ENCODE results near the gene MICALL2. TPM values are rescaled to one million over a fixed set of nuclear protein-coding genes. Genes with fewer than 3 reads are reported as not detected.
"Not testable (repeated sequence)": the region's sequence is repeated elsewhere in the genome, so short reads cannot be mapped to it uniquely, and the experiment has no call there.

Gene MICALL2
- total RNA-seq, 1 experiment from 2014 or later = not detected

- Histone ChIP-seq H4K20me1 (ENCODE audit: insufficient read depth, low read depth, low read length) (no peaks in the 10 kb centered on the region), H3K27ac (ENCODE audit: low read length) (no peak overlapping the region), H3K9me2 (replicated peaks; ENCODE audit: insufficient read depth, low read length) (no peaks in the 10 kb centered on the region), H3K9me3 (ENCODE audit: low read length) (no peaks in the 10 kb centered on the region), H3K9ac (ENCODE audit: low read length) (no peak overlapping the region), H2AFZ (ENCODE audit: low read length) (no peak overlapping the region), H3K4me2 (ENCODE audit: low read depth, low read length, poor library complexity, severe bottlenecking) (no peak overlapping the region), H3K4me3 (ENCODE audit: low read length) (no peak overlapping the region), H3K4me1 (ENCODE audit: low read length) (no peaks in the 10 kb centered on the region), H3K36me3 (ENCODE audit: insufficient read depth, low read length) (no peaks in the 10 kb centered on the region), H3K27me3 (ENCODE audit: low read length) (no peaks in the 10 kb centered on the region), H3K79me2 (ENCODE audit: low read length) (no peaks in the 10 kb centered on the region)
- no peak for DNase-seq
These were observed 12.6 kb downstream of the MICALL2 start for GRCh38 chr7:1446620-1447032.

GRCh38 chr7:1446026-1446425 is 13.2 kb downstream of the MICALL2 start:
- not testable (repeated sequence) for H3K9ac ChIP-seq (ENCODE audit: low read length); H3K27ac ChIP-seq (ENCODE audit: low read length); H2AFZ ChIP-seq (ENCODE audit: low read length)

GRCh38 chr7:1445341-1445740 is 13.9 kb downstream of the MICALL2 start:
- no peak overlapping the region for H3K27ac ChIP-seq (ENCODE audit: low read length)
- no peaks in the 10 kb centered on the region for H4K20me1 ChIP-seq (ENCODE audit: insufficient read depth, low read depth, low read length)

More at GRCh38 chr7:1446026-1446425, 13.2 kb downstream of the MICALL2 start:
- not testable (repeated sequence) for DNase-seq; H3K36me3 ChIP-seq (ENCODE audit: insufficient read depth, low read length); H3K4me1 ChIP-seq (ENCODE audit: low read length); H3K9me2 ChIP-seq (replicated peaks; ENCODE audit: insufficient read depth, low read length); H3K4me3 ChIP-seq (ENCODE audit: low read length); H3K79me2 ChIP-seq (ENCODE audit: low read length); H3K4me2 ChIP-seq (ENCODE audit: low read depth, low read length, poor library complexity, severe bottlenecking); H3K27me3 ChIP-seq (ENCODE audit: low read length); H3K9me3 ChIP-seq (ENCODE audit: low read length); H4K20me1 ChIP-seq (ENCODE audit: insufficient read depth, low read depth, low read length)

GRCh38 chr7:1444925-1445322 is 14.3 kb downstream of the MICALL2 start:
- Histone ChIP-seq H3K9ac (ENCODE audit: low read length) (no peak overlapping the region), H3K4me3 (ENCODE audit: low read length) (no peak overlapping the region), H3K4me2 (ENCODE audit: low read depth, low read length, poor library complexity, severe bottlenecking) (no peak overlapping the region), H3K79me2 (ENCODE audit: low read length) (no peaks in the 10 kb centered on the region), H3K27me3 (ENCODE audit: low read length) (no peaks in the 10 kb centered on the region), H3K27ac (ENCODE audit: low read length) (no peak overlapping the region), H3K9me2 (replicated peaks; ENCODE audit: insufficient read depth, low read length) (no peaks in the 10 kb centered on the region), H4K20me1 (ENCODE audit: insufficient read depth, low read depth, low read length) (no peaks in the 10 kb centered on the region), H2AFZ (ENCODE audit: low read length) (no peak overlapping the region), H3K36me3 (ENCODE audit: insufficient read depth, low read length) (no peaks in the 10 kb centered on the region), H3K9me3 (ENCODE audit: low read length) (no peaks in the 10 kb centered on the region), H3K4me1 (ENCODE audit: low read length) (no peaks in the 10 kb centered on the region)
- DNase-seq = no peak

More at GRCh38 chr7:1445341-1445740, 13.9 kb downstream of the MICALL2 start:
- H3K36me3 ChIP-seq (ENCODE audit: insufficient read depth, low read length) = no peaks in the 10 kb centered on the region
- H3K4me3 ChIP-seq (ENCODE audit: low read length) = no peak overlapping the region
- H3K4me1 ChIP-seq (ENCODE audit: low read length) = no peaks in the 10 kb centered on the region
- no peaks in the 10 kb centered on the region for H3K9me3 ChIP-seq (ENCODE audit: low read length)
- H3K27me3 ChIP-seq (ENCODE audit: low read length) = no peaks in the 10 kb centered on the region
- no peak overlapping the region for H3K9ac ChIP-seq (ENCODE audit: low read length)
- no peak overlapping the region for H3K4me2 ChIP-seq (ENCODE audit: low read depth, low read length, poor library complexity, severe bottlenecking)
- no peak overlapping the region for H2AFZ ChIP-seq (ENCODE audit: low read length)
- DNase-seq = no peak
- no peaks in the 10 kb centered on the region for H3K9me2 ChIP-seq (replicated peaks; ENCODE audit: insufficient read depth, low read length)
- H3K79me2 ChIP-seq (ENCODE audit: low read length) = no peaks in the 10 kb centered on the region

GRCh38 chr7:1444214-1444924 is 14.9 kb downstream of the MICALL2 start:
- Histone ChIP-seq H3K27ac (ENCODE audit: low read length) (no peak overlapping the region), H3K79me2 (ENCODE audit: low read length) (no peaks in the 10 kb centered on the region), H3K9me3 (ENCODE audit: low read length) (no peaks in the 10 kb centered on the region), H3K9ac (ENCODE audit: low read length) (no peak overlapping the region), H3K9me2 (replicated peaks; ENCODE audit: insufficient read depth, low read length) (no peaks in the 10 kb centered on the region), H3K4me2 (ENCODE audit: low read depth, low read length, poor library complexity, severe bottlenecking) (no peak overlapping the region), H4K20me1 (ENCODE audit: insufficient read depth, low read depth, low read length) (no peaks in the 10 kb centered on the region), H3K36me3 (ENCODE audit: insufficient read depth, low read length) (no peaks in the 10 kb centered on the region), H3K27me3 (ENCODE audit: low read length) (no peaks in the 10 kb centered on the region), H3K4me3 (ENCODE audit: low read length) (no peak overlapping the region), H3K4me1 (ENCODE audit: low read length) (no peaks in the 10 kb centered on the region), H2AFZ (ENCODE audit: low read length) (no peak overlapping the region)
- DNase-seq = no peak

- H3K27me3 ChIP-seq (ENCODE audit: low read length); H3K79me2 ChIP-seq (ENCODE audit: low read length); H3K36me3 ChIP-seq (ENCODE audit: insufficient read depth, low read length); H3K4me3 ChIP-seq (ENCODE audit: low read length); DNase-seq; H3K9ac ChIP-seq (ENCODE audit: low read length); H3K9me3 ChIP-seq (ENCODE audit: low read length); H3K4me2 ChIP-seq (ENCODE audit: low read depth, low read length, poor library complexity, severe bottlenecking); H3K4me1 ChIP-seq (ENCODE audit: low read length); H3K9me2 ChIP-seq (replicated peaks; ENCODE audit: insufficient read depth, low read length); H2AFZ ChIP-seq (ENCODE audit: low read length); H3K27ac ChIP-seq (ENCODE audit: low read length); H4K20me1 ChIP-seq (ENCODE audit: insufficient read depth, low read depth, low read length): not testable (repeated sequence)
These were observed 15.6 kb downstream of the MICALL2 start for GRCh38 chr7:1443587-1444200.

GRCh38 chr7:1442355-1443124 is 16.7 kb downstream of the MICALL2 start:
- no peak overlapping the region for H3K4me2 ChIP-seq (ENCODE audit: low read depth, low read length, poor library complexity, severe bottlenecking)
- H4K20me1 ChIP-seq (ENCODE audit: insufficient read depth, low read depth, low read length) = no peaks in the 10 kb centered on the region
- H3K9ac ChIP-seq (ENCODE audit: low read length) = no peak overlapping the region
- H3K27me3 ChIP-seq (ENCODE audit: low read length) = no peaks in the 10 kb centered on the region
- no peak overlapping the region for H3K4me3 ChIP-seq (ENCODE audit: low read length)
- no peak overlapping the region for H3K27ac ChIP-seq (ENCODE audit: low read length)
- no peaks in the 10 kb centered on the region for H3K9me2 ChIP-seq (replicated peaks; ENCODE audit: insufficient read depth, low read length)
- H3K4me1 ChIP-seq (ENCODE audit: low read length) = no peaks in the 10 kb centered on the region
- no peak overlapping the region for H2AFZ ChIP-seq (ENCODE audit: low read length)
- H3K36me3 ChIP-seq (ENCODE audit: insufficient read depth, low read length) = no peaks in the 10 kb centered on the region
- no peaks in the 10 kb centered on the region for H3K79me2 ChIP-seq (ENCODE audit: low read length)
- H3K9me3 ChIP-seq (ENCODE audit: low read length) = no peaks in the 10 kb centered on the region
- DNase-seq = no peak

- no peaks in the 10 kb centered on the region for H3K9me2 ChIP-seq (replicated peaks; ENCODE audit: insufficient read depth, low read length)
- no peaks in the 10 kb centered on the region for H4K20me1 ChIP-seq (ENCODE audit: insufficient read depth, low read depth, low read length)
- no peak overlapping the region for H3K4me3 ChIP-seq (ENCODE audit: low read length)
- no peak overlapping the region for H3K9ac ChIP-seq (ENCODE audit: low read length)
- H3K4me1 ChIP-seq (ENCODE audit: low read length) = no peaks in the 10 kb centered on the region
- no peaks in the 10 kb centered on the region for H3K36me3 ChIP-seq (ENCODE audit: insufficient read depth, low read length)
- no peak overlapping the region for H3K27ac ChIP-seq (ENCODE audit: low read length)
- H3K79me2 ChIP-seq (ENCODE audit: low read length) = no peaks in the 10 kb centered on the region
- H3K27me3 ChIP-seq (ENCODE audit: low read length) = no peaks in the 10 kb centered on the region
- no peak overlapping the region for H2AFZ ChIP-seq (ENCODE audit: low read length)
- no peaks in the 10 kb centered on the region for H3K9me3 ChIP-seq (ENCODE audit: low read length)
- no peak for DNase-seq
- no peak overlapping the region for H3K4me2 ChIP-seq (ENCODE audit: low read depth, low read length, poor library complexity, severe bottlenecking)
These were observed 17.5 kb downstream of the MICALL2 start for GRCh38 chr7:1441615-1442354.

All from Karpas-422 (cell line).